ENCODE measurements around the gene HLA-B.

DNA sequence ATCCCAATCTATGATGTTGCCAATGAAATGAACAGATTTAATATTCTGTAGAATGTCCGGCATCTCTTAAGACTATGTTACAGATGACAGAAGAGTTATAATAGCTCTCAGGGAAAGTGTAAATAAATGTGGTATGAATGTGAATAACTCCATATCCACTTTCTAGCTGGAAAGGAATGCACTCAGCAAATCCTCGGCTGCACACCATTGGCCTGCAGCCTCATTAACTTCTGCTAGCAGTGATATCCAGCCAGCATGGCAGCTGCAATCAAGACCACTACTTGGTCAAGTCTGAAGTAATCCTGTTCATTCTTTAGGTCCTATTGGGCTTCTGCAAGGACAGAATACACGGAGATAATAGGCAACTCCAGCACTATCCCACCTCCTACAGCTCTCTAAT, 29.1 kb upstream of the HLA-B start:
- TF ChIP-seq, protein P1, sequence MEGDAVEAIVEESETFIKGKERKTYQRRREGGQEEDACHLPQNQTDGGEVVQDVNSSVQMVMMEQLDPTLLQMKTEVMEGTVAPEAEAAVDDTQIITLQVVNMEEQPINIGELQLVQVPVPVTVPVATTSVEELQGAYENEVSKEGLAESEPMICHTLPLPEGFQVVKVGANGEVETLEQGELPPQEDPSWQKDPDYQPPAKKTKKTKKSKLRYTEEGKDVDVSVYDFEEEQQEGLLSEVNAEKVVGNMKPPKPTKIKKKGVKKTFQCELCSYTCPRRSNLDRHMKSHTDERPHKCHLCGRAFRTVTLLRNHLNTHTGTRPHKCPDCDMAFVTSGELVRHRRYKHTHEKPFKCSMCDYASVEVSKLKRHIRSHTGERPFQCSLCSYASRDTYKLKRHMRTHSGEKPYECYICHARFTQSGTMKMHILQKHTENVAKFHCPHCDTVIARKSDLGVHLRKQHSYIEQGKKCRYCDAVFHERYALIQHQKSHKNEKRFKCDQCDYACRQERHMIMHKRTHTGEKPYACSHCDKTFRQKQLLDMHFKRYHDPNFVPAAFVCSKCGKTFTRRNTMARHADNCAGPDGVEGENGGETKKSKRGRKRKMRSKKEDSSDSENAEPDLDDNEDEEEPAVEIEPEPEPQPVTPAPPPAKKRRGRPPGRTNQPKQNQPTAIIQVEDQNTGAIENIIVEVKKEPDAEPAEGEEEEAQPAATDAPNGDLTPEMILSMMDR (IDR thresholded peaks at IDR 0.05): no peak
- TF ChIP-seq CEBPB (IDR thresholded peaks at IDR 0.05) (no peak), MAX (IDR thresholded peaks at IDR 0.05) (no peak), CBX2 (IDR thresholded peaks at IDR 0.05; ENCODE audit: borderline replicate concordance, low read depth) (no peak)
- TF ChIP-seq, protein P2, sequence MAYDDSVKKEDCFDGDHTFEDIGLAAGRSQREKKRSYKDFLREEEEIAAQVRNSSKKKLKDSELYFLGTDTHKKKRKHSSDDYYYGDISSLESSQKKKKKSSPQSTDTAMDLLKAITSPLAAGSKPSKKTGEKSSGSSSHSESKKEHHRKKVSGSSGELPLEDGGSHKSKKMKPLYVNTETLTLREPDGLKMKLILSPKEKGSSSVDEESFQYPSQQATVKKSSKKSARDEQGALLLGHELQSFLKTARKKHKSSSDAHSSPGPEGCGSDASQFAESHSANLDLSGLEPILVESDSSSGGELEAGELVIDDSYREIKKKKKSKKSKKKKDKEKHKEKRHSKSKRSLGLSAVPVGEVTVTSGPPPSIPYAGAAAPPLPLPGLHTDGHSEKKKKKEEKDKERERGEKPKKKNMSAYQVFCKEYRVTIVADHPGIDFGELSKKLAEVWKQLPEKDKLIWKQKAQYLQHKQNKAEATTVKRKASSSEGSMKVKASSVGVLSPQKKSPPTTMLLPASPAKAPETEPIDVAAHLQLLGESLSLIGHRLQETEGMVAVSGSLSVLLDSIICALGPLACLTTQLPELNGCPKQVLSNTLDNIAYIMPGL (CRISPR knock-in tag; IDR thresholded peaks at IDR 0.05; ENCODE audit: borderline replicate concordance): no peak

Measured in A549 (cell line).